ENCODE data around the gene MRTFA. TPM values are rescaled to one million over a fixed set of nuclear protein-coding genes. Genes with fewer than 3 reads are reported as not detected.

The MRTFA gene
- polyA plus RNA-seq, 1 of the 3 experiments (the other 2 are of a cell fraction): 5.8 TPM

DNA sequence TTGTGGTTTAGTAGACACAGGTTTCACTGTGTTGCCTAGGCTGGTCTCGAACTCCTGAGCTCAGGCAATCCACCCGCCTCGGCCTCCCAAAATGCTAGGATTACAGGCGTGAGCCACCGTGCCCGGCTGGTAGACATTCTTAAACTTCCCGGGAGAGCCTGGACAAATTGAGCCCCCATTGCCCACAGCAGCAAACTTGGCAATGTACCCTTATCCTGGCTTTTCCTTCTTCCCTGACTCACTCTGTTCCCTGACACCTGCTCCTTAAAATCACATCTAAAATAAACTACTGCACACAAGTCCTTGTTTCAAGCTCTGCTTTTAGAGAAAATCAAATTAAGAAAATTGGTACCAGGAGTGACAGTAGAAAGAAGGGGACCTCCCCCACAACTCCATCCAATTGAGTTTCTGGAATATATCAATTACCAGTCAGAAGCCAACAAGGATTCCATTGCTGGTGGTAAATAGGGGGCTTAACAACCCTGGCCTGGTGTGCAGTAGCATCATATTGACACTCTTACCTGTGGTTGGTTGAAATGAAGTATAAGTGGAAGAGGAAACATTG, 35.4 kb upstream of the MRTFA start (continued):
- TF ChIP-seq, protein P1, sequence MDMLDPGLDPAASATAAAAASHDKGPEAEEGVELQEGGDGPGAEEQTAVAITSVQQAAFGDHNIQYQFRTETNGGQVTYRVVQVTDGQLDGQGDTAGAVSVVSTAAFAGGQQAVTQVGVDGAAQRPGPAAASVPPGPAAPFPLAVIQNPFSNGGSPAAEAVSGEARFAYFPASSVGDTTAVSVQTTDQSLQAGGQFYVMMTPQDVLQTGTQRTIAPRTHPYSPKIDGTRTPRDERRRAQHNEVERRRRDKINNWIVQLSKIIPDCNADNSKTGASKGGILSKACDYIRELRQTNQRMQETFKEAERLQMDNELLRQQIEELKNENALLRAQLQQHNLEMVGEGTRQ (IDR thresholded peaks at IDR 0.05; ENCODE audit: borderline replicate concordance, low read depth, low read length): no peak
- TF ChIP-seq TAF1 (IDR thresholded peaks at IDR 0.05; ENCODE audit: borderline replicate concordance, low read depth, low read length) (no peak), MEF2A (IDR thresholded peaks at IDR 0.05; ENCODE audit: borderline replicate concordance, low read depth) (no peak), GATA2 (CRISPR knock-in tag; IDR thresholded peaks at IDR 0.05) (no peak), RFX5 (IDR thresholded peaks at IDR 0.05; ENCODE audit: low read length) (no peak), CHD2 (IDR thresholded peaks at IDR 0.05; ENCODE audit: low read length, partially characterized antibody) (no peak), FOXJ3 (CRISPR knock-in tag; IDR thresholded peaks at IDR 0.05) (no peak), EP300 (IDR thresholded peaks at IDR 0.05; ENCODE audit: borderline replicate concordance in 1 of 2, low read depth in 1 of 2, low read length in 1 of 2) (no peak), RAD21 (IDR thresholded peaks at IDR 0.05; ENCODE audit: low read length) (no peak)
- TF ChIP-seq, protein P2, sequence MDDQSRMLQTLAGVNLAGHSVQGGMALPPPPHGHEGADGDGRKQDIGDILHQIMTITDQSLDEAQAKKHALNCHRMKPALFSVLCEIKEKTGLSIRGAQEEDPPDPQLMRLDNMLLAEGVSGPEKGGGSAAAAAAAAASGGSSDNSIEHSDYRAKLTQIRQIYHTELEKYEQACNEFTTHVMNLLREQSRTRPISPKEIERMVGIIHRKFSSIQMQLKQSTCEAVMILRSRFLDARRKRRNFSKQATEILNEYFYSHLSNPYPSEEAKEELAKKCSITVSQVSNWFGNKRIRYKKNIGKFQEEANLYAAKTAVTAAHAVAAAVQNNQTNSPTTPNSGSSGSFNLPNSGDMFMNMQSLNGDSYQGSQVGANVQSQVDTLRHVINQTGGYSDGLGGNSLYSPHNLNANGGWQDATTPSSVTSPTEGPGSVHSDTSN (IDR thresholded peaks at IDR 0.05): no peak
- TF ChIP-seq, protein P3, sequence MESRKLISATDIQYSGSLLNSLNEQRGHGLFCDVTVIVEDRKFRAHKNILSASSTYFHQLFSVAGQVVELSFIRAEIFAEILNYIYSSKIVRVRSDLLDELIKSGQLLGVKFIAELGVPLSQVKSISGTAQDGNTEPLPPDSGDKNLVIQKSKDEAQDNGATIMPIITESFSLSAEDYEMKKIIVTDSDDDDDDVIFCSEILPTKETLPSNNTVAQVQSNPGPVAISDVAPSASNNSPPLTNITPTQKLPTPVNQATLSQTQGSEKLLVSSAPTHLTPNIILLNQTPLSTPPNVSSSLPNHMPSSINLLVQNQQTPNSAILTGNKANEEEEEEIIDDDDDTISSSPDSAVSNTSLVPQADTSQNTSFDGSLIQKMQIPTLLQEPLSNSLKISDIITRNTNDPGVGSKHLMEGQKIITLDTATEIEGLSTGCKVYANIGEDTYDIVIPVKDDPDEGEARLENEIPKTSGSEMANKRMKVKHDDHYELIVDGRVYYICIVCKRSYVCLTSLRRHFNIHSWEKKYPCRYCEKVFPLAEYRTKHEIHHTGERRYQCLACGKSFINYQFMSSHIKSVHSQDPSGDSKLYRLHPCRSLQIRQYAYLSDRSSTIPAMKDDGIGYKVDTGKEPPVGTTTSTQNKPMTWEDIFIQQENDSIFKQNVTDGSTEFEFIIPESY (IDR thresholded peaks at IDR 0.05; ENCODE audit: borderline replicate concordance, low read depth): no peak

DNA sequence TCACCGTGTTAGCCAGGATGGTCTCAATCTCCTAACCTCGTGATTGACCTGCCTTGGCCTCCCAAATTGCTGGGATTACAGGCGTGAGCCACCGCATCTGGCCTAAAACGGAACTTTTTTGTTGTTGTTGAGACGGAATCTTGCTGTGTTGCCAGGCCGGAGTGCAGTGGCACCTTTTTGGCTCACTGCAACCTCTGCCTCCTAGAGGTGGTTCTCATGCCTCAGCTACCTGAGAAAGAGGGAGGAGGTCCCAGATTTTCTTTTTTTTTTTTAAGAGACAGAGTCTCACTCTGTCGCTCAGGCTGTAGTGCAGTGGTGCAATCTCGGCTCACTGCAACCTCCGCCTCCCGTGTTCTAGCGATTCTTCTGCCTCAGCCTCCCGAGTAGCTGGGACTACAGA, 34.9 kb upstream of the MRTFA start:
- Histone ChIP-seq H3K9ac (no peak overlapping the region), H3K4me1 (ENCODE audit: control insufficient read depth in 1 of 2, insufficient read depth in 2 of 2, low read depth in 1 of 2, low read length in 1 of 2) (no peaks in the 10 kb centered on the region; a peak in 1 of 4 replicates), H2AFZ (ENCODE audit: low read depth) (no peak overlapping the region), H4K20me1 (ENCODE audit: insufficient read depth) (no peaks in the 10 kb centered on the region), H3K27me3 (ENCODE audit: insufficient read depth) (no peaks in the 10 kb centered on the region), H3K9me3 (no peaks in the 10 kb centered on the region), H3K4me2 (no peak overlapping the region), H3K9me2 (no peaks in the 10 kb centered on the region), H3K36me3 (replicated peaks in 1 of 2; ENCODE audit: control insufficient read depth in 1 of 2, insufficient read depth in 2 of 2, low read length in 1 of 2) (no peaks in the 10 kb centered on the region), H3K79me2 (ENCODE audit: insufficient read depth) (no peaks in the 10 kb centered on the region), H3F3A (replicated peaks; ENCODE audit: insufficient read depth) (no peaks in the 10 kb centered on the region), H3K27ac (ENCODE audit: low read depth in 2 of 2, low read length in 1 of 2) (no peak overlapping the region), H3K4me3 (ENCODE audit: low read depth in 2 of 2, low read length in 1 of 2) (no peak overlapping the region)
- ChIA-PET CTCF (interaction anchor here (0.6 to 2.0 kb wide), 2 partner anchors 12 to 62 kb away, joined by 3 to 6 read pairs; no protein-coding TSS in a partner anchor), POLR2A (no interaction called here)
- 93% methylated on average over 13 of the region's 13 CpGs for WGBS (ENCODE audit: low lambda C conversion rate)
- TF ChIP-seq, protein P1 (IDR thresholded peaks at IDR 0.05; ENCODE audit: borderline replicate concordance, low read depth, low read length): no peak
- no peak for TF ChIP-seq NFIC (IDR thresholded peaks at IDR 0.05; ENCODE audit: borderline replicate concordance)
- no peak for TF ChIP-seq RXRA (IDR thresholded peaks at IDR 0.05; ENCODE audit: borderline replicate concordance, low read depth)
- no peak for TF ChIP-seq JUND (IDR thresholded peaks at IDR 0.05)
- TF ChIP-seq GATA2 (CRISPR knock-in tag; IDR thresholded peaks at IDR 0.05): no peak
- TF ChIP-seq POLR2AphosphoS5 (IDR thresholded peaks at IDR 0.05; ENCODE audit: low read depth, low read length): no peak
- TF ChIP-seq YY1 (IDR thresholded peaks at IDR 0.05; ENCODE audit: low read depth): no peak
- TF ChIP-seq TAF1 (IDR thresholded peaks at IDR 0.05; ENCODE audit: borderline replicate concordance, low read depth, low read length): no peak
- TF ChIP-seq GABPA (IDR thresholded peaks at IDR 0.05; ENCODE audit: low read depth): no peak
- no peak for TF ChIP-seq MXI1 (IDR thresholded peaks at IDR 0.05; ENCODE audit: low read depth, low read length)
- TF ChIP-seq, protein P4, sequence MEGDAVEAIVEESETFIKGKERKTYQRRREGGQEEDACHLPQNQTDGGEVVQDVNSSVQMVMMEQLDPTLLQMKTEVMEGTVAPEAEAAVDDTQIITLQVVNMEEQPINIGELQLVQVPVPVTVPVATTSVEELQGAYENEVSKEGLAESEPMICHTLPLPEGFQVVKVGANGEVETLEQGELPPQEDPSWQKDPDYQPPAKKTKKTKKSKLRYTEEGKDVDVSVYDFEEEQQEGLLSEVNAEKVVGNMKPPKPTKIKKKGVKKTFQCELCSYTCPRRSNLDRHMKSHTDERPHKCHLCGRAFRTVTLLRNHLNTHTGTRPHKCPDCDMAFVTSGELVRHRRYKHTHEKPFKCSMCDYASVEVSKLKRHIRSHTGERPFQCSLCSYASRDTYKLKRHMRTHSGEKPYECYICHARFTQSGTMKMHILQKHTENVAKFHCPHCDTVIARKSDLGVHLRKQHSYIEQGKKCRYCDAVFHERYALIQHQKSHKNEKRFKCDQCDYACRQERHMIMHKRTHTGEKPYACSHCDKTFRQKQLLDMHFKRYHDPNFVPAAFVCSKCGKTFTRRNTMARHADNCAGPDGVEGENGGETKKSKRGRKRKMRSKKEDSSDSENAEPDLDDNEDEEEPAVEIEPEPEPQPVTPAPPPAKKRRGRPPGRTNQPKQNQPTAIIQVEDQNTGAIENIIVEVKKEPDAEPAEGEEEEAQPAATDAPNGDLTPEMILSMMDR (IDR thresholded peaks at IDR 0.05): no peak
- no peak for TF ChIP-seq RCOR1 (IDR thresholded peaks at IDR 0.05; ENCODE audit: low read length)
- TF ChIP-seq FOXM1 (IDR thresholded peaks at IDR 0.05; ENCODE audit: low read depth): no peak
- no peak for TF ChIP-seq SMC3 (IDR thresholded peaks at IDR 0.05; ENCODE audit: low read depth, low read length)
- no peak for DNase-seq

Data from SK-N-SH (cell line).